ENCODE data around the gene FZD8. TPM values are rescaled to one million over a fixed set of nuclear protein-coding genes. Genes with fewer than 3 reads are reported as not detected.
"Not testable (repeated sequence)": the region's sequence is repeated elsewhere in the genome, so short reads cannot be mapped to it uniquely, and the experiment has no call there.

Gene FZD8
- total and polyA plus RNA-seq, 4 donors = 0.25 to 5.4 (median 3.0) TPM

DNA sequence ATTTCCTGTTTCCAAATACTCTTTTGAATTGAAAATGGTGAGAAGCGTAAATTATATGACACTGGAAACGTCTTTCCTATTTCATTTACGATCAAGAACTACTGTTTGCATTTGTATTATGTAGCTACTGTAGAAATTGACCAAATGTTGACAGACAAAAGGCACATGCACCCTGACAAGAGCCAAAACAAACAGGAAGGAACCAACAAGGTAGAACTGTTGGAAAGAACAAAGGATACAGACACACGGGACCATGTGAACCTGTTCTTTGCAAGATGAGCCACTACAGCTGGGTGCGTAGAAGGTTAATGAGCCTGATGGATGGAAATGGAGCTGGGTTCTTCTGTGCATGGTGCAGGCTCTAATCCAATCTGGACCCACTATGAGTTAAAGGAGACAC, 48.4 kb upstream of the FZD8 start:
- Histone ChIP-seq H3K4me3 (ENCODE audit: low read depth in 1 of 3, low read length in 3 of 3) (no peak overlapping the region), H3K9ac (ENCODE audit: low read depth in 1 of 2, low read length in 2 of 2) (no peak overlapping the region), H3K4me1 (ENCODE audit: control insufficient read depth in 4 of 4, insufficient read depth in 4 of 4, low read length in 3 of 4) (peaks cover 0 to 6% (median 0%) of the 10 kb centered on the region in 4 donors), H3K27ac (ENCODE audit: low read depth in 1 of 2, low read length in 2 of 2) (no peak overlapping the region), H3K36me3 (ENCODE audit: control insufficient read depth in 4 of 4, insufficient read depth in 3 of 4, low read depth in 1 of 4, low read length in 3 of 4) (no peaks in the 10 kb centered on the region), H3K27me3 (ENCODE audit: control insufficient read depth in 4 of 4, insufficient read depth in 4 of 4, low read length in 3 of 4) (no peaks in the 10 kb centered on the region), H3K9me3 (ENCODE audit: control insufficient read depth in 4 of 4, low read length in 3 of 4) (no peaks in the 10 kb centered on the region)
- DNase-seq (ENCODE audit: low spot score) = no peak
- no peak for TF ChIP-seq HNF4A (conservative IDR thresholded peaks at IDR 0.05)
- peak in 1 of 2 donors; percentile 28 for TF ChIP-seq GABPA (IDR thresholded peaks at IDR 0.05 in 1 of 2, conservative IDR thresholded peaks at IDR 0.05 in 1 of 2)
- no peak for TF ChIP-seq YY1 (IDR thresholded peaks at IDR 0.05)
- TF ChIP-seq, protein P1, sequence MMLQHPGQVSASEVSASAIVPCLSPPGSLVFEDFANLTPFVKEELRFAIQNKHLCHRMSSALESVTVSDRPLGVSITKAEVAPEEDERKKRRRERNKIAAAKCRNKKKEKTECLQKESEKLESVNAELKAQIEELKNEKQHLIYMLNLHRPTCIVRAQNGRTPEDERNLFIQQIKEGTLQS (IDR thresholded peaks at IDR 0.05) = no peak
- TF ChIP-seq, protein P2, sequence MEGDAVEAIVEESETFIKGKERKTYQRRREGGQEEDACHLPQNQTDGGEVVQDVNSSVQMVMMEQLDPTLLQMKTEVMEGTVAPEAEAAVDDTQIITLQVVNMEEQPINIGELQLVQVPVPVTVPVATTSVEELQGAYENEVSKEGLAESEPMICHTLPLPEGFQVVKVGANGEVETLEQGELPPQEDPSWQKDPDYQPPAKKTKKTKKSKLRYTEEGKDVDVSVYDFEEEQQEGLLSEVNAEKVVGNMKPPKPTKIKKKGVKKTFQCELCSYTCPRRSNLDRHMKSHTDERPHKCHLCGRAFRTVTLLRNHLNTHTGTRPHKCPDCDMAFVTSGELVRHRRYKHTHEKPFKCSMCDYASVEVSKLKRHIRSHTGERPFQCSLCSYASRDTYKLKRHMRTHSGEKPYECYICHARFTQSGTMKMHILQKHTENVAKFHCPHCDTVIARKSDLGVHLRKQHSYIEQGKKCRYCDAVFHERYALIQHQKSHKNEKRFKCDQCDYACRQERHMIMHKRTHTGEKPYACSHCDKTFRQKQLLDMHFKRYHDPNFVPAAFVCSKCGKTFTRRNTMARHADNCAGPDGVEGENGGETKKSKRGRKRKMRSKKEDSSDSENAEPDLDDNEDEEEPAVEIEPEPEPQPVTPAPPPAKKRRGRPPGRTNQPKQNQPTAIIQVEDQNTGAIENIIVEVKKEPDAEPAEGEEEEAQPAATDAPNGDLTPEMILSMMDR (IDR thresholded peaks at IDR 0.05; ENCODE audit: low read depth, low read length, missing input control) = no peak
- no peak for TF ChIP-seq TAF1 (conservative IDR thresholded peaks at IDR 0.05)
- no peak for TF ChIP-seq FOXA1 (IDR thresholded peaks at IDR 0.05)
- TF ChIP-seq, protein P3, sequence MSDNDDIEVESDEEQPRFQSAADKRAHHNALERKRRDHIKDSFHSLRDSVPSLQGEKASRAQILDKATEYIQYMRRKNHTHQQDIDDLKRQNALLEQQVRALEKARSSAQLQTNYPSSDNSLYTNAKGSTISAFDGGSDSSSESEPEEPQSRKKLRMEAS (IDR thresholded peaks at IDR 0.05) = no peak
- TF ChIP-seq FOXA2 (IDR thresholded peaks at IDR 0.05) = peak; percentile 36
- TF ChIP-seq, protein P4, sequence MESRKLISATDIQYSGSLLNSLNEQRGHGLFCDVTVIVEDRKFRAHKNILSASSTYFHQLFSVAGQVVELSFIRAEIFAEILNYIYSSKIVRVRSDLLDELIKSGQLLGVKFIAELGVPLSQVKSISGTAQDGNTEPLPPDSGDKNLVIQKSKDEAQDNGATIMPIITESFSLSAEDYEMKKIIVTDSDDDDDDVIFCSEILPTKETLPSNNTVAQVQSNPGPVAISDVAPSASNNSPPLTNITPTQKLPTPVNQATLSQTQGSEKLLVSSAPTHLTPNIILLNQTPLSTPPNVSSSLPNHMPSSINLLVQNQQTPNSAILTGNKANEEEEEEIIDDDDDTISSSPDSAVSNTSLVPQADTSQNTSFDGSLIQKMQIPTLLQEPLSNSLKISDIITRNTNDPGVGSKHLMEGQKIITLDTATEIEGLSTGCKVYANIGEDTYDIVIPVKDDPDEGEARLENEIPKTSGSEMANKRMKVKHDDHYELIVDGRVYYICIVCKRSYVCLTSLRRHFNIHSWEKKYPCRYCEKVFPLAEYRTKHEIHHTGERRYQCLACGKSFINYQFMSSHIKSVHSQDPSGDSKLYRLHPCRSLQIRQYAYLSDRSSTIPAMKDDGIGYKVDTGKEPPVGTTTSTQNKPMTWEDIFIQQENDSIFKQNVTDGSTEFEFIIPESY (IDR thresholded peaks at IDR 0.05) = no peak
- TF ChIP-seq RXRA (IDR thresholded peaks at IDR 0.05) = no peak
- no peak for TF ChIP-seq SP1 (IDR thresholded peaks at IDR 0.05)
- no peak for TF ChIP-seq HNF4G (IDR thresholded peaks at IDR 0.05)
- no peak for TF ChIP-seq JUND (IDR thresholded peaks at IDR 0.05)
- no peak for TF ChIP-seq RAD21 (IDR thresholded peaks at IDR 0.05)
- WGBS = 23% methylated on average over 5 of the region's 5 CpGs

DNA sequence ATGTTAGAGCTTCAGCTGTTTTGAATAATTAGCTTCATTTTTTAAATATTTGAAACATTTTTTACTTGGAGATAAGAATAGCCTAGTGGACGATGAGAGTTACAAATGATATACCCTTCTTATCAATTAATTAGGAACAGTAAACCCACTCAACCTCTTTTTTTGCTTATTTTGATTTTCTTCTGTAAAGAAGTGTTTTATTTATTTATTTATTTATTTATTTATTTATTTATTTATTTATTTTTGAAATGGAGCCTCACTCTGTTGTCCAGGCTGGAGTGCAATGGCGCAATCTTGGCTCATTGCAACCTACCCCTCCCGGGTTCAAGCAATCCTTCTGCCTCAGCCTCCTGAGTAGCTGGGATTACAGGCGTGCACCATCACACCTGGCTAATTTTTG, 43.8 kb upstream of the FZD8 start:
- H3K4me3 ChIP-seq (ENCODE audit: low read depth in 1 of 3, low read length in 3 of 3) = peak overlapping the region in 2 of 3 donors; percentile 45 to 50
- H3K9me3 ChIP-seq (ENCODE audit: control insufficient read depth in 4 of 4, low read length in 3 of 4); H3K4me1 ChIP-seq (ENCODE audit: control insufficient read depth in 4 of 4, insufficient read depth in 4 of 4, low read length in 3 of 4); H3K9ac ChIP-seq (ENCODE audit: low read depth in 1 of 2, low read length in 2 of 2); DNase-seq (ENCODE audit: low spot score); H3K36me3 ChIP-seq (ENCODE audit: control insufficient read depth in 4 of 4, insufficient read depth in 3 of 4, low read depth in 1 of 4, low read length in 3 of 4); H3K27me3 ChIP-seq (ENCODE audit: control insufficient read depth in 4 of 4, insufficient read depth in 4 of 4, low read length in 3 of 4): not testable (repeated sequence)
- WGBS = 62% methylated on average over 4 of the region's 4 CpGs
- peak overlapping the region in 1 of 2 donors; percentile 1 for H3K27ac ChIP-seq (ENCODE audit: low read depth in 1 of 2, low read length in 2 of 2)

DNA sequence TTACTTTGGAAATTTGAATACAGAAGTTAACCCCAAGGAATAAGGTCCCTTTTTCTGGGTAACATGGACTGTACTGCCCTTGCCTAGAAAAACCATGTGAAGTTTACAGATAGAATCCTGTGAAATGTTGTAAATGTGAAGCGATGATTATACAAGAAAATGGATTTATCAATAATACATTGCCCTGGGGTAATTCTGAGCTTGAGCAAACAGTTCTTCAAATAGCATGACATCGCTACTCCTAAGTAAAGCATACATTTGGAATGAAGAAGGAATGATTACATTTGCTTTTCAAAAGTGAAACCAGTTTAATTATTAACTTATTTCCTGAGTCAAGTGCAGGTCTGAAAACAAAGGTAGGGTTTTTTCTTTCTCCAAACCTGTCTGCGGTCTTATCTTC, 43.3 kb upstream of the FZD8 start:
- WGBS = 39% methylated on average over 3 of the region's 3 CpGs
- Histone ChIP-seq H3K36me3 (ENCODE audit: control insufficient read depth in 4 of 4, insufficient read depth in 3 of 4, low read depth in 1 of 4, low read length in 3 of 4) (no peaks in the 10 kb centered on the region), H3K9me3 (ENCODE audit: control insufficient read depth in 4 of 4, low read length in 3 of 4) (no peaks in the 10 kb centered on the region), H3K27me3 (ENCODE audit: control insufficient read depth in 4 of 4, insufficient read depth in 4 of 4, low read length in 3 of 4) (no peaks in the 10 kb centered on the region), H3K27ac (ENCODE audit: low read depth in 1 of 2, low read length in 2 of 2) (peak overlapping the region; percentile 1 to 43), H3K4me3 (ENCODE audit: low read depth in 1 of 3, low read length in 3 of 3) (peak overlapping the region in 2 of 3 donors; percentile 45 to 50), H3K4me1 (ENCODE audit: control insufficient read depth in 4 of 4, insufficient read depth in 4 of 4, low read length in 3 of 4) (peaks cover 0 to 3% (median 0%) of the 10 kb centered on the region in 4 donors), H3K9ac (ENCODE audit: low read depth in 1 of 2, low read length in 2 of 2) (peak overlapping the region in 1 of 2 donors; percentile 62)
- DNase-seq (ENCODE audit: low spot score) = no peak
- TF ChIP-seq, protein P4 (IDR thresholded peaks at IDR 0.05) = no peak
- TF ChIP-seq, protein P5, sequence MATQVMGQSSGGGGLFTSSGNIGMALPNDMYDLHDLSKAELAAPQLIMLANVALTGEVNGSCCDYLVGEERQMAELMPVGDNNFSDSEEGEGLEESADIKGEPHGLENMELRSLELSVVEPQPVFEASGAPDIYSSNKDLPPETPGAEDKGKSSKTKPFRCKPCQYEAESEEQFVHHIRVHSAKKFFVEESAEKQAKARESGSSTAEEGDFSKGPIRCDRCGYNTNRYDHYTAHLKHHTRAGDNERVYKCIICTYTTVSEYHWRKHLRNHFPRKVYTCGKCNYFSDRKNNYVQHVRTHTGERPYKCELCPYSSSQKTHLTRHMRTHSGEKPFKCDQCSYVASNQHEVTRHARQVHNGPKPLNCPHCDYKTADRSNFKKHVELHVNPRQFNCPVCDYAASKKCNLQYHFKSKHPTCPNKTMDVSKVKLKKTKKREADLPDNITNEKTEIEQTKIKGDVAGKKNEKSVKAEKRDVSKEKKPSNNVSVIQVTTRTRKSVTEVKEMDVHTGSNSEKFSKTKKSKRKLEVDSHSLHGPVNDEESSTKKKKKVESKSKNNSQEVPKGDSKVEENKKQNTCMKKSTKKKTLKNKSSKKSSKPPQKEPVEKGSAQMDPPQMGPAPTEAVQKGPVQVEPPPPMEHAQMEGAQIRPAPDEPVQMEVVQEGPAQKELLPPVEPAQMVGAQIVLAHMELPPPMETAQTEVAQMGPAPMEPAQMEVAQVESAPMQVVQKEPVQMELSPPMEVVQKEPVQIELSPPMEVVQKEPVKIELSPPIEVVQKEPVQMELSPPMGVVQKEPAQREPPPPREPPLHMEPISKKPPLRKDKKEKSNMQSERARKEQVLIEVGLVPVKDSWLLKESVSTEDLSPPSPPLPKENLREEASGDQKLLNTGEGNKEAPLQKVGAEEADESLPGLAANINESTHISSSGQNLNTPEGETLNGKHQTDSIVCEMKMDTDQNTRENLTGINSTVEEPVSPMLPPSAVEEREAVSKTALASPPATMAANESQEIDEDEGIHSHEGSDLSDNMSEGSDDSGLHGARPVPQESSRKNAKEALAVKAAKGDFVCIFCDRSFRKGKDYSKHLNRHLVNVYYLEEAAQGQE (IDR thresholded peaks at IDR 0.05) = no peak
- TF ChIP-seq, protein P2 (IDR thresholded peaks at IDR 0.05; ENCODE audit: low read depth, low read length, missing input control) = no peak
- TF ChIP-seq RXRA (IDR thresholded peaks at IDR 0.05) (no peak), JUND (IDR thresholded peaks at IDR 0.05) (no peak)

All from liver (tissue), 9 donors.